Small intestine (tissue), 16 donors: Measurements from ENCODE around the gene CNPY4. TPM values are rescaled to one million over a fixed set of nuclear protein-coding genes. Genes with fewer than 3 reads are reported as not detected.
A peak's percentile ranks its signal among the peaks of the same experiment; 100 is the strongest.

ENCODE experiments used
- DNase-seq, 2 donors: peaks; one replicate each; pipeline versions ENCODE4 v3.0.0 to v3.0.0-alpha.2; 2013
- FAIRE-seq: peaks from 2 replicates; lab custom pipeline; 2012; peaks lifted over from hg19 to GRCh38; lab: Jason Lieb, UNC
- H3K27ac ChIP-seq, 3 donors: one replicate each; pipeline ENCODE4 v1.5.1; 2013; ENCODE audit warnings: low read length in 2 of 3, mild to moderate bottlenecking in 2 of 3, control low read depth in 1 of 3, inconsistent platforms in 1 of 3, low read depth in 1 of 3, moderate library complexity in 1 of 3
- H3K27me3 ChIP-seq, 3 donors: one replicate each; pipeline ENCODE4 v1.6.1; 2013; ENCODE audit warnings: low read length in 3 of 3, inconsistent platforms in 1 of 3; ENCODE audit not compliant: control insufficient read depth in 3 of 3, insufficient read depth in 3 of 3
- H3K36me3 ChIP-seq, 3 donors: one replicate each; pipeline ENCODE4 v1.6.1; 2013; ENCODE audit warnings: low read length in 3 of 3, inconsistent platforms in 1 of 3, low read depth in 1 of 3, mild to moderate bottlenecking in 1 of 3, moderate library complexity in 1 of 3; ENCODE audit not compliant: control insufficient read depth in 3 of 3, insufficient read depth in 2 of 3
- H3K4me1 ChIP-seq, 3 donors: one replicate each; pipeline ENCODE4 v1.6.1; 2013; ENCODE audit warnings: low read length in 2 of 3, inconsistent platforms in 1 of 3, low read depth in 1 of 3, mild to moderate bottlenecking in 1 of 3, moderate library complexity in 1 of 3; ENCODE audit not compliant: control insufficient read depth in 3 of 3, insufficient read depth in 2 of 3
- H3K4me3 ChIP-seq, 3 donors: one replicate each; pipeline ENCODE4 v1.5.1; 2013; ENCODE audit warnings: low read length in 3 of 3, control low read depth in 1 of 3, inconsistent platforms in 1 of 3, low read depth in 1 of 3, mild to moderate bottlenecking in 1 of 3, moderate library complexity in 1 of 3
- H3K9me3 ChIP-seq, 2 donors: one replicate each; pipeline ENCODE4 v1.6.1; 2013; ENCODE audit warnings: low read depth in 1 of 2, low read length in 1 of 2; ENCODE audit not compliant: control insufficient read depth in 2 of 2, insufficient read depth in 1 of 2
- WGBS, 3 donors: extraction: QIAGEN DNeasy Blood & Tissue Kit; methylation state at CpG; one replicate each; pipeline ENCODE4 v1.1.7; 2013; 5-methylcytosine and 5-hydroxymethylcytosine counted together
- long read RNA-seq, 10 donors: transcript quantifications; one replicate each; lab custom pipeline, GENCODE V29; 2026
- polyA plus RNA-seq, 4 donors: library from polyadenylated mRNA; stranded (reverse) in 3 of 4; unstranded in 1 of 4; fragments of 200-250 nt in 3 of 4; fragments of 120-200 nt in 1 of 4; gene quantifications; one replicate each; pipeline versions ENCODE4 v1.2.1 to v1.2.3, GENCODE V29; 2013
- donor health status: healthy with polysubstance abuse.
- donor health status: control.
- donor health status: control.
- donor health status: Bipolar disorder and iron deficiency.
- donor health status: healthy.

The CNPY4 gene
- 10 to 100 TPM in 1 of 4 donors, 1 to 10 TPM in 3; 2.5 to 14.0 (median 7.5) TPM for polyA plus RNA-seq
- long read RNA-seq, donor 1, transcript CNPY4-201 (6 exons, 1,502 nt), result major isoform, 10 of 23 reads
- long read RNA-seq, donor 1, partial matches to known transcripts, result 10 of 23 reads
- long read RNA-seq, donor 1, other reads (novel, unspliced or antisense), result 0 of 23 reads
- long read RNA-seq, donor 2, partial matches to known transcripts, result 0 of 2 reads
- long read RNA-seq, donor 2, other reads (novel, unspliced or antisense), result 0 of 2 reads
- long read RNA-seq, donor 3, transcript CNPY4-201 (6 exons, 1,502 nt), result major isoform, 6 of 13 reads
- long read RNA-seq, donor 3, partial matches to known transcripts, result 7 of 13 reads
- long read RNA-seq, donor 3, other reads (novel, unspliced or antisense), result 0 of 13 reads
- long read RNA-seq, donor 4, result 0 reads
- long read RNA-seq, donor 5, result 0 reads
- long read RNA-seq, donor 6, partial matches to known transcripts, result 0 of 3 reads
- long read RNA-seq, donor 6, other reads (novel, unspliced or antisense), result 0 of 3 reads
- long read RNA-seq, donor 7, transcript CNPY4-201 (6 exons, 1,502 nt), result major isoform, 7 of 16 reads
- long read RNA-seq, donor 7, partial matches to known transcripts, result 6 of 16 reads
- long read RNA-seq, donor 7, other reads (novel, unspliced or antisense), result 0 of 16 reads
- long read RNA-seq, donor 8, partial matches to known transcripts, result 0 of 6 reads
- long read RNA-seq, donor 8, other reads (novel, unspliced or antisense), result 0 of 6 reads
- long read RNA-seq, donor 9, partial matches to known transcripts, result 0 of 2 reads
- long read RNA-seq, donor 9, other reads (novel, unspliced or antisense), result 0 of 2 reads
- long read RNA-seq, donor 10, transcript CNPY4-201 (6 exons, 1,502 nt), result major isoform, 10 of 12 reads
- long read RNA-seq, donor 10, partial matches to known transcripts, result 0 of 12 reads
- long read RNA-seq, donor 10, other reads (novel, unspliced or antisense), result 0 of 12 reads

GRCh38 chr7:100119072-100119969, at the start of gene CNPY4, which contains the start of gene TAF6:
CNPY4 (plus strand) TSS chr7:100119634; CDS start chr7:100119745, 111 bp downstream.
TAF6 (minus strand) TSS chr7:100119358; CDS start chr7:100114209, 5,149 bp downstream.
- peak within 1 kb of the TSS; percentile 55 to 68 (median 63) for H3K4me3 ChIP-seq
- WGBS, 3 donors, result 0% methylated on average over 49 of the region's 49 CpGs
- no peak for FAIRE-seq

GRCh38 chr7:100069991-100070390, 49.4 kb upstream of the CNPY4 start:
- Histone ChIP-seq H3K36me3 (peaks cover 34 to 79% (median 49%) of the 10 kb centered on the region in 3 donors), H3K4me3 (no peak overlapping the region), H3K9me3 (peaks cover 2 to 57% of the 10 kb centered on the region in 2 donors), H3K27me3 (peaks cover 0 to 2% (median 0%) of the 10 kb centered on the region in 3 donors), H3K4me1 (no peaks in the 10 kb centered on the region), H3K27ac (no peak overlapping the region)
- FAIRE-seq (no peak), DNase-seq (no peak)
- 95 to 97% (median 96%) methylated on average over 5 of the region's 5 CpGs for WGBS, 3 donors

More at GRCh38 chr7:100119072-100119969, at the start of gene CNPY4, which contains the start of gene TAF6:
- peak within 1 kb of the TSS; percentile 59 to 91 (median 65) for H3K27ac ChIP-seq
- H3K4me1 ChIP-seq, result peaks cover 2 to 19% (median 6%) of the 10 kb centered on the region in 3 donors
- no peaks in the 10 kb centered on the region for H3K9me3 ChIP-seq
- no peaks in the 10 kb centered on the region for H3K27me3 ChIP-seq
- DNase-seq, result peak; percentile 95 to 96
- peaks cover 0 to 15% (median 0%) of the 10 kb centered on the region in 3 donors for H3K36me3 ChIP-seq

- no peak for DNase-seq
- 98 to 99% (median 98%) methylated on average over 11 of the region's 11 CpGs for WGBS, 3 donors
- Histone ChIP-seq H3K36me3 (peaks cover 36 to 82% (median 56%) of the 10 kb centered on the region in 3 donors), H3K9me3 (peaks cover 2 to 64% of the 10 kb centered on the region in 2 donors), H3K27me3 (peaks cover 0 to 2% (median 0%) of the 10 kb centered on the region in 3 donors), H3K4me1 (no peaks in the 10 kb centered on the region), H3K4me3 (no peak overlapping the region), H3K27ac (no peak overlapping the region)
- FAIRE-seq, result no peak
Measured at GRCh38 chr7:100071018-100071723, 48.3 kb upstream of the CNPY4 start.

GRCh38 chr7:100072462-100072861, 47.0 kb upstream of the CNPY4 start:
- 95 to 100% (median 99%) methylated on average over 10 of the region's 10 CpGs for WGBS, 3 donors
- Histone ChIP-seq H3K27me3 (peaks cover 0 to 2% (median 0%) of the 10 kb centered on the region in 3 donors), H3K27ac (no peak overlapping the region), H3K36me3 (peaks cover 36 to 93% (median 59%) of the 10 kb centered on the region in 3 donors), H3K4me3 (no peak overlapping the region), H3K9me3 (peaks cover 2 to 64% of the 10 kb centered on the region in 2 donors), H3K4me1 (peaks cover 0 to 9% (median 0%) of the 10 kb centered on the region in 3 donors)
- no peak for DNase-seq
- no peak for FAIRE-seq

GRCh38 chr7:100074841-100075240, 44.6 kb upstream of the CNPY4 start:
- no peak for DNase-seq
- peaks cover 2 to 55% of the 10 kb centered on the region in 2 donors for H3K9me3 ChIP-seq
- peaks cover 0 to 31% (median 2%) of the 10 kb centered on the region in 3 donors for H3K4me1 ChIP-seq
- peaks cover 0 to 2% (median 0%) of the 10 kb centered on the region in 3 donors for H3K27me3 ChIP-seq
- 98% methylated on average over 7 of the region's 7 CpGs for WGBS, 3 donors
- no peak for FAIRE-seq
- peaks cover 35 to 94% (median 58%) of the 10 kb centered on the region in 3 donors for H3K36me3 ChIP-seq
- H3K27ac ChIP-seq, result no peak overlapping the region
- H3K4me3 ChIP-seq, result no peak overlapping the region

- peaks cover 35 to 94% (median 53%) of the 10 kb centered on the region in 3 donors for H3K36me3 ChIP-seq
- H3K4me1 ChIP-seq, result peaks cover 0 to 37% (median 2%) of the 10 kb centered on the region in 3 donors
- H3K9me3 ChIP-seq, result peaks cover 2 to 49% of the 10 kb centered on the region in 2 donors
- no peak overlapping the region for H3K4me3 ChIP-seq
- no peak overlapping the region for H3K27ac ChIP-seq
- H3K27me3 ChIP-seq, result peaks cover 0 to 2% (median 0%) of the 10 kb centered on the region in 3 donors
- no peak for FAIRE-seq
- WGBS, 3 donors, result 95 to 99% (median 96%) methylated on average over 6 of the region's 6 CpGs
- no peak for DNase-seq
Measured at GRCh38 chr7:100075418-100075817, 44.0 kb upstream of the CNPY4 start.

- H3K27me3 ChIP-seq, result peaks cover 0 to 2% (median 0%) of the 10 kb centered on the region in 3 donors
- H3K4me1 ChIP-seq, result peaks cover 0 to 42% (median 2%) of the 10 kb centered on the region in 3 donors
- WGBS, 3 donors, result 37 to 74% (median 57%) methylated on average over 4 of the region's 4 CpGs
- DNase-seq (peak; percentile 78 to 94), FAIRE-seq (no peak)
- H3K9me3 ChIP-seq, result peaks cover 0 to 31% of the 10 kb centered on the region in 2 donors
- no peak overlapping the region for H3K4me3 ChIP-seq
- peaks cover 21 to 77% (median 35%) of the 10 kb centered on the region in 3 donors for H3K36me3 ChIP-seq
- H3K27ac ChIP-seq, result peak overlapping the region in 1 of 3 donors; percentile 90
Measured at GRCh38 chr7:100077205-100077604, 42.2 kb upstream of the CNPY4 start.
